GM19193 (cell line): ENCODE measurements around the gene DFFA.
A peak's percentile ranks its signal among the peaks of the same experiment; 100 is the strongest.

ENCODE experiments used
- POLR2A ChIP-seq: IDR thresholded peaks from 4 replicates; pipeline ENCODE4 v1.6.1; 2011; ENCODE audit not compliant: insufficient read depth, insufficient read length; ENCODE audit errors: extremely low read depth

The DFFA gene

GRCh38 chr1:10449751-10450150 lies 22.6 kb downstream of the DFFA start, which contains the start of gene CORT:
Gene CORT, plus strand, starts transcription at chr1:10450031. Its CDS starts 193 bp downstream, at chr1:10450224.
- TF ChIP-seq POLR2A = no peak

- TF ChIP-seq POLR2A = no peak
Measured at GRCh38 chr1:10446790-10447422, 25.4 kb downstream of the DFFA start.

GRCh38 chr1:10444795-10445397 lies 27.4 kb downstream of the DFFA start:
- no peak for TF ChIP-seq POLR2A

- no peak for TF ChIP-seq POLR2A
Measured at GRCh38 chr1:10444248-10444647, 28.1 kb downstream of the DFFA start.

GRCh38 chr1:10440794-10441193 lies 31.5 kb downstream of the DFFA start:
- TF ChIP-seq POLR2A = no peak

GRCh38 chr1:10440305-10440704 lies 32.0 kb downstream of the DFFA start:
- no peak for TF ChIP-seq POLR2A

GRCh38 chr1:10438677-10439163 lies 33.6 kb downstream of the DFFA start:
- no peak for TF ChIP-seq POLR2A

GRCh38 chr1:10437052-10437451 lies 35.3 kb downstream of the DFFA start:
- TF ChIP-seq POLR2A = no peak

- TF ChIP-seq POLR2A = no peak
Measured at GRCh38 chr1:10434590-10434989, 37.7 kb downstream of the DFFA start.

- no peak for TF ChIP-seq POLR2A
Measured at GRCh38 chr1:10433790-10434189, 38.5 kb downstream of the DFFA start.

GRCh38 chr1:10432910-10433700 lies 39.2 kb downstream of the DFFA start:
- TF ChIP-seq POLR2A = no peak

- no peak for TF ChIP-seq POLR2A
Measured at GRCh38 chr1:10431070-10431730, 41.1 kb downstream of the DFFA start.

- TF ChIP-seq POLR2A = peak; percentile 80
Measured at GRCh38 chr1:10430216-10431069, 41.9 kb downstream of the DFFA start, which contains the start of gene CENPS. Gene CENPS, plus strand, starts transcription at chr1:10430433. Its CDS starts 85 bp downstream, at chr1:10430518.

- no peak for TF ChIP-seq POLR2A
Measured at GRCh38 chr1:10429868-10430215, 42.5 kb downstream of the DFFA start.
